ENCODE measurements around the gene LDLRAD4. TPM values are rescaled to one million over a fixed set of nuclear protein-coding genes. Genes with fewer than 3 reads are reported as not detected.

LDLRAD4 gene
- total RNA-seq, 4 donors from 2014 or later = 20.4 to 40.4 (median 35.3) TPM

DNA sequence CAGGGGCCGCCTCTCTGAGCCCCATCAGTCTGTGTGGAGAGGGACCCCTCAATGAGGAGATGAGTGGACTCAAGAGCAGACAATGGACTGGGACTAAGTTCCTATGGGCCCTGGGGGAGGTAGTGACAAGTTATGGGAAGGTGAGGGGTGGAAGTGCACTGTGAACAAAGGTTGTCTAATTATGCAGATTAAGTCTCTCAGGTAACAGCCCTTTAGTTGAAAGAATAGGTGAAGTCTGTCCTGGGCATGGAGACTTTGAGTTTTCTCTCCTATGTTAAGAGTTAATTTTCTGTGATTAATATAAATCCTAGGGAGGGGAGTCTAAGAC, 264.0 kb downstream of the LDLRAD4 start:
- 100% methylated on average over 1 of the region's 1 CpG for WGBS
- Histone ChIP-seq H3K27ac (replicated peaks in 1 of 4) (no peak overlapping the region), H3K36me3 (peaks cover 0 to 11% (median under 1%) of the 10 kb centered on the region in 4 donors), H3K4me1 (peaks cover 0 to 4% (median 2%) of the 10 kb centered on the region in 4 donors), H3K4me3 (no peak overlapping the region), H3K9me3 (no peaks in the 10 kb centered on the region), H3K27me3 (no peaks in the 10 kb centered on the region)
- DNase-seq (ENCODE audit: extremely low spot score) = no peak
- intact Hi-C loops (cut with DNase I) = no loop called here
- no peak for TF ChIP-seq CTCF (IDR thresholded peaks at IDR 0.05)
- no peak for TF ChIP-seq POLR2AphosphoS5 (IDR thresholded peaks at IDR 0.05)
- no peak for TF ChIP-seq POLR2A (IDR thresholded peaks at IDR 0.05; ENCODE audit: low read depth)
- no peak for TF ChIP-seq EP300 (IDR thresholded peaks at IDR 0.05)

- no peak for DNase-seq (ENCODE audit: extremely low spot score)
- peaks cover 0 to 4% (median 2%) of the 10 kb centered on the region in 4 donors for H3K4me1 ChIP-seq
- TF ChIP-seq CTCF (IDR thresholded peaks at IDR 0.05) = no peak
- no peak for TF ChIP-seq POLR2A (IDR thresholded peaks at IDR 0.05; ENCODE audit: low read depth)
- TF ChIP-seq POLR2AphosphoS5 (IDR thresholded peaks at IDR 0.05) = no peak
- TF ChIP-seq EP300 (IDR thresholded peaks at IDR 0.05) = no peak
Measured at GRCh38 chr18:13483316-13484270, 265.0 kb downstream of the LDLRAD4 start.

GRCh38 chr18:13485182-13485581, 266.6 kb downstream of the LDLRAD4 start:
- H3K4me3 ChIP-seq = no peak overlapping the region
- intact Hi-C loops (cut with DNase I) = no loop called here
- TF ChIP-seq POLR2AphosphoS5 (IDR thresholded peaks at IDR 0.05) = no peak
- TF ChIP-seq EP300 (IDR thresholded peaks at IDR 0.05) = no peak
- no peaks in the 10 kb centered on the region for H3K9me3 ChIP-seq
- no peak overlapping the region for H3K27ac ChIP-seq (replicated peaks in 1 of 4)
- no peaks in the 10 kb centered on the region for H3K27me3 ChIP-seq
- 70% methylated on average over 2 of the region's 6 CpGs for WGBS
- peaks cover 0 to 4% (median 2%) of the 10 kb centered on the region in 4 donors for H3K4me1 ChIP-seq
- peaks cover 0 to 11% (median 2%) of the 10 kb centered on the region in 4 donors for H3K36me3 ChIP-seq
- DNase-seq (ENCODE audit: extremely low spot score) = no peak

More at GRCh38 chr18:13483316-13484270, 265.0 kb downstream of the LDLRAD4 start:
- intact Hi-C loops (cut with DNase I) = no loop called here
- Histone ChIP-seq H3K9me3 (no peaks in the 10 kb centered on the region), H3K4me3 (no peak overlapping the region), H3K27ac (replicated peaks in 1 of 4) (no peak overlapping the region), H3K27me3 (no peaks in the 10 kb centered on the region), H3K36me3 (peaks cover 0 to 11% (median 2%) of the 10 kb centered on the region in 4 donors)
- 90% methylated on average over 14 of the region's 16 CpGs for WGBS

DNA sequence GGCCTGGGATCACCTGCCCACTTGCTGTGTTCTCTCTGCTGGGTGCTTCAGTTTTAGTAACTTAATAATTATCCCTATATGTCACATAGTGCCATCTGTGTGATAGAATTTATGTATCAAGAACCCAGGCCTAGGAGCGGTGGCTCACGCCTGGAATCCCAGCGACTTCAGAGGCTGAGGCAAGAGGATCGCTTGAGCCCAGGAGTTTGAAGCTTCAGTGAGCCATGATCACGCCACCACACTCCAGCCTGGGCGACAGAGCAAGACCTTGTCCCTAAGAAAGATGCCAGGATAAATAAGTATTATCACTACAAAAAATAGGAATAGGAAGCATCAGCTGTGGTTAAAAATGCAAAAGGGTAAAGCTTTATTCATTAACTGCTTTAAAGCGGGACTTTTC, 267.0 kb downstream of the LDLRAD4 start:
- 94% methylated on average over 5 of the region's 7 CpGs for WGBS
- Histone ChIP-seq H3K27ac (replicated peaks in 1 of 4) (no peak overlapping the region), H3K4me3 (no peak overlapping the region), H3K27me3 (no peaks in the 10 kb centered on the region), H3K9me3 (no peaks in the 10 kb centered on the region), H3K4me1 (peaks cover 0 to 4% (median 2%) of the 10 kb centered on the region in 4 donors), H3K36me3 (peaks cover 0 to 11% (median 2%) of the 10 kb centered on the region in 4 donors)
- no peak for DNase-seq (ENCODE audit: extremely low spot score)
- intact Hi-C loops (cut with DNase I) = no loop called here
- no peak for TF ChIP-seq POLR2A (IDR thresholded peaks at IDR 0.05; ENCODE audit: low read depth)
- TF ChIP-seq CTCF (IDR thresholded peaks at IDR 0.05) = no peak
- no peak for TF ChIP-seq EP300 (IDR thresholded peaks at IDR 0.05)
- TF ChIP-seq POLR2AphosphoS5 (IDR thresholded peaks at IDR 0.05) = no peak

- no peak overlapping the region for H3K4me3 ChIP-seq
- peaks cover 0 to 11% (median 5%) of the 10 kb centered on the region in 4 donors for H3K36me3 ChIP-seq
- WGBS = 98% methylated on average over 5 of the region's 5 CpGs
- intact Hi-C loops (cut with DNase I) = no loop called here
- H3K9me3 ChIP-seq = no peaks in the 10 kb centered on the region
- H3K27ac ChIP-seq (replicated peaks in 1 of 4) = no peak overlapping the region
- DNase-seq (ENCODE audit: extremely low spot score) = no peak
- no peaks in the 10 kb centered on the region for H3K27me3 ChIP-seq
- no peak for TF ChIP-seq POLR2AphosphoS5 (IDR thresholded peaks at IDR 0.05)
- no peak for TF ChIP-seq CTCF (IDR thresholded peaks at IDR 0.05)
- peaks cover 0 to 3% (median 0%) of the 10 kb centered on the region in 4 donors for H3K4me1 ChIP-seq
Measured at GRCh38 chr18:13486284-13486683, 267.7 kb downstream of the LDLRAD4 start.
